Measurements from ENCODE around the gene KRT85.
A peak's percentile ranks its signal among the peaks of the same experiment; 100 is the strongest.

Gene KRT85

DNA sequence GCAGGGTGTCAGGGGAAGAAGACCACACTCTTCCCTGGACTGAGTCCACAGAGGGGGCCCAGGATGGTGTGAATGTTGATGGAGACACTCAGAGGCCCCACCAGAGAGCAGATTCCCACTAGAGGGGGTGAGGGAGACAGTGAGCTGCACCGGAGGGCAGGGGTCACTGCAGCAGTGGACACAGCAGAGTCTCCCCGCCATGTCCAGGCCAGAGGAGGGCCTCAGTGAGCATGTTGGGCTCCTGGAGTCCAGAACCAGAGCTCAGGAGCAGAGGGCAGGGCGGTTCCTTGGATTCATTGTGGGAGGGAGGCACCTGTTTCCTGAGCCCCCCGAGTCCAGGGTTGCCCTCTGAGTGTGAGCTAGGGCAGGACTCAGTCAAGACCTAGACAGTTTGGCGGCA lies 40.6 kb upstream of the KRT85 start:
- H3K9ac ChIP-seq (ENCODE audit: low read length) = no peak overlapping the region
- no peak overlapping the region for H2BK5ac ChIP-seq (ENCODE audit: low read depth, low read length, poor library complexity)
- H3K36me3 ChIP-seq (ENCODE audit: control insufficient read depth in 1 of 2, insufficient read depth in 2 of 2, low read length in 2 of 2) = no peaks in the 10 kb centered on the region
- no peak overlapping the region for H3K18ac ChIP-seq (ENCODE audit: low read length)
- no peak for DNase-seq
- H3K4ac ChIP-seq (ENCODE audit: low read depth, low read length) = no peak overlapping the region
- H3K27ac ChIP-seq (ENCODE audit: low read depth, low read length) = no peak overlapping the region
- H2BK120ac ChIP-seq (ENCODE audit: insufficient read depth, low read length, poor library complexity) = no peak overlapping the region
- H3K9me3 ChIP-seq (ENCODE audit: insufficient read depth, low read depth, low read length) = peaks cover 8% of the 10 kb centered on the region
- H4K91ac ChIP-seq (ENCODE audit: low read depth, low read length) = no peak overlapping the region
- H4K8ac ChIP-seq (ENCODE audit: low read depth, low read length) = no peak overlapping the region
- no peak overlapping the region for H3K4me3 ChIP-seq (ENCODE audit: low read depth, low read length)
- H3K14ac ChIP-seq (ENCODE audit: low read length) = no peak overlapping the region
- no peak overlapping the region for H3K4me2 ChIP-seq (ENCODE audit: low read length)
- H3K4me1 ChIP-seq (ENCODE audit: control insufficient read depth in 1 of 2, insufficient read depth in 2 of 2, low read length in 2 of 2) = no peaks in the 10 kb centered on the region
- no peaks in the 10 kb centered on the region for H3K79me2 ChIP-seq (ENCODE audit: control insufficient read depth, insufficient read depth, low read length, poor library complexity)
- no CpG with 5 or more reads among the region's 5 CpGs for WGBS (ENCODE audit: extremely low coverage, insufficient coverage, insufficient read length)
- no peaks in the 10 kb centered on the region for H3K27me3 ChIP-seq (ENCODE audit: insufficient read depth, low read length)
- H4K12ac ChIP-seq (ENCODE audit: low read depth, low read length) = no peak overlapping the region
- H2AFZ ChIP-seq (ENCODE audit: insufficient read depth, low read length, poor library complexity) = no peak overlapping the region
- no peaks in the 10 kb centered on the region for H3K79me1 ChIP-seq (ENCODE audit: low read length)
- no peak overlapping the region for H2AK5ac ChIP-seq (ENCODE audit: low read length)
- H3K23ac ChIP-seq (ENCODE audit: low read length) = no peak overlapping the region
- H2BK12ac ChIP-seq (ENCODE audit: low read length) = no peak overlapping the region

DNA sequence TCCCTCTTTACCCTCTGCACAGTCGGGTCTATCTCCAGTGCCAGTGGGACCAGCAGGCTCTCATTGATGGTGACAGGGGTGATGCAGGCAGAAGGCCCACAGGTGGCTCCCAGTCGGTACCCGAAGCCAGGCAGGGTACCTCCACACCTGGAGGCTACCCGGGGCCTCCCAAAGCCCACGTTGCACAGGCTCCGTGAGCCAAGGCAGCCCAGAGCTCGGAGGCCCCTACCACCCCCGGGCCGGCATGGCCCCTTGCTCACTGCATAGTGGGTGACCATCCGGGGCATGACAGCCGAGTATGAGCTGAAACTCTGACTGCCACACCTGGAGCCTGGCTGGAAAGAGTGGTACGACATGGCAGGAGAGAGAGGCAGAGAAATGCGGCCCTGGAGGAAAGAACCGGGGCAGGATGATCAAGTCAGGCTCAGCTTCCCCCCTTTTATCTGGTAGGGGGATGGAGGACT lies 38.7 kb upstream of the KRT85 start, which contains the start of gene KRT82:
KRT82 (minus strand) TSS at position 414 of the 464 bp plus-strand sequence; CDS start at position 356, 58 bp downstream.
- Histone ChIP-seq H3K4me3 (ENCODE audit: low read depth, low read length) (peak within 1 kb of the TSS; percentile 25), H3K27ac (ENCODE audit: low read depth, low read length) (no peak within 1 kb of the TSS), H3K27me3 (ENCODE audit: insufficient read depth, low read length) (no peaks in the 10 kb centered on the region), H2AK5ac (ENCODE audit: low read length) (no peak within 1 kb of the TSS), H2BK12ac (ENCODE audit: low read length) (no peak within 1 kb of the TSS), H3K79me2 (ENCODE audit: control insufficient read depth, insufficient read depth, low read length, poor library complexity) (no peaks in the 10 kb centered on the region), H4K8ac (ENCODE audit: low read depth, low read length) (no peak within 1 kb of the TSS), H3K9ac (ENCODE audit: low read length) (no peak within 1 kb of the TSS), H3K79me1 (ENCODE audit: low read length) (no peaks in the 10 kb centered on the region), H3K18ac (ENCODE audit: low read length) (no peak within 1 kb of the TSS), H2BK120ac (ENCODE audit: insufficient read depth, low read length, poor library complexity) (no peak within 1 kb of the TSS), H3K14ac (ENCODE audit: low read length) (no peak within 1 kb of the TSS), H4K12ac (ENCODE audit: low read depth, low read length) (no peak within 1 kb of the TSS), H3K23ac (ENCODE audit: low read length) (no peak within 1 kb of the TSS), H3K4me2 (ENCODE audit: low read length) (no peak within 1 kb of the TSS), H4K91ac (ENCODE audit: low read depth, low read length) (no peak within 1 kb of the TSS), H2AFZ (ENCODE audit: insufficient read depth, low read length, poor library complexity) (no peak within 1 kb of the TSS), H3K9me3 (ENCODE audit: insufficient read depth, low read depth, low read length) (no peaks in the 10 kb centered on the region), H2BK5ac (ENCODE audit: low read depth, low read length, poor library complexity) (no peak within 1 kb of the TSS), H3K36me3 (ENCODE audit: control insufficient read depth in 1 of 2, insufficient read depth in 2 of 2, low read length in 2 of 2) (no peaks in the 10 kb centered on the region), H3K4ac (ENCODE audit: low read depth, low read length) (no peak within 1 kb of the TSS), H3K4me1 (ENCODE audit: control insufficient read depth in 1 of 2, insufficient read depth in 2 of 2, low read length in 2 of 2) (no peaks in the 10 kb centered on the region)
- DNase-seq = no peak
- WGBS (ENCODE audit: extremely low coverage, insufficient coverage, insufficient read length) = no CpG with 5 or more reads among the region's 14 CpGs

DNA sequence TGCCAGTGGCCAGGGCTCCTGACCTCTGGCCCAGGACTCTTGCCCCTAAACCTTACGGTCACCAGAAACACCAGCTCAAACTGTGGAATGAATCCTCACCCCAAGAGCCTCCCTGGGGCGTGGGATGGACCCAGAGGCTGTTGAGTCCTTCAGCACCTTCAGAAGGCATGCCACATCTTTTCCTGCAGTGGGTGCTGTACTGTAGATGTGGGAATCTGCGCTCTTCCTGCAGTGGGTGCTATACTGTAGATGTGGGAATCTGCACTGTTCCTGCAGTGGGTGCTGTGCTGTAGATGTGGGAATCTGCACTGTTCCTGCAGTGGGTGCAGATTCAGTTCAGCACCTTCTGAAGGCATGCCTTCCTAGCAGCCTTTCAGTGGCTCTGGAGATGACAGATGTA lies 37.7 kb upstream of the KRT85 start:
- H3K4me2 ChIP-seq (ENCODE audit: low read length) = no peak overlapping the region
- H2BK12ac ChIP-seq (ENCODE audit: low read length) = no peak overlapping the region
- no peak overlapping the region for H3K4me3 ChIP-seq (ENCODE audit: low read depth, low read length)

DNA sequence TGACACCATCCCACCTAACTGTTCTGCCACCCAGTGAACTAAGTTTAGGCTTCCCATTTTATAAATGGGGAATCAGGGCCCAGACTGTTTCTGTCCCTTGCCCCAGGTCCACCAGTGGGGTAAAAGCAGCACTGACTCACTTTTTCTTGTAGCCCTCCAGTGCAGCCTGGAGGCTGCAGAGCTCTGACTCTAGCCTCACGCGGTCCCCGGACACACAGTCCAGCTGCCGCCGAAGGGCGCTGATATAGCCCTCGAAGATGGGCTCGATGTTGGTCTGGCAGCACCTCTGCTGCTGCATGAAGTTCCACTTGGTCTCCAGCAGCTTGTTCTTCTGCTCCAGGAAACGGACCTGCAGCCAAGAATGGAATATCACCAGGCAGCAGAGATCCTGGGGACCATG lies 36.3 kb upstream of the KRT85 start:
- Histone ChIP-seq H3K4me3 (ENCODE audit: low read depth, low read length) (no peak overlapping the region), H3K79me1 (ENCODE audit: low read length) (no peaks in the 10 kb centered on the region), H4K91ac (ENCODE audit: low read depth, low read length) (no peak overlapping the region), H2AK5ac (ENCODE audit: low read length) (no peak overlapping the region), H3K9ac (ENCODE audit: low read length) (no peak overlapping the region), H3K36me3 (ENCODE audit: control insufficient read depth in 1 of 2, insufficient read depth in 2 of 2, low read length in 2 of 2) (no peaks in the 10 kb centered on the region), H3K27ac (ENCODE audit: low read depth, low read length) (no peak overlapping the region), H3K23ac (ENCODE audit: low read length) (no peak overlapping the region), H2BK5ac (ENCODE audit: low read depth, low read length, poor library complexity) (no peak overlapping the region), H3K4ac (ENCODE audit: low read depth, low read length) (no peak overlapping the region), H4K8ac (ENCODE audit: low read depth, low read length) (no peak overlapping the region), H4K12ac (ENCODE audit: low read depth, low read length) (no peak overlapping the region), H2BK12ac (ENCODE audit: low read length) (no peak overlapping the region), H3K14ac (ENCODE audit: low read length) (no peak overlapping the region), H3K79me2 (ENCODE audit: control insufficient read depth, insufficient read depth, low read length, poor library complexity) (no peaks in the 10 kb centered on the region), H3K4me2 (ENCODE audit: low read length) (no peak overlapping the region), H2AFZ (ENCODE audit: insufficient read depth, low read length, poor library complexity) (no peak overlapping the region), H3K18ac (ENCODE audit: low read length) (no peak overlapping the region), H2BK120ac (ENCODE audit: insufficient read depth, low read length, poor library complexity) (no peak overlapping the region), H3K9me3 (ENCODE audit: insufficient read depth, low read depth, low read length) (no peaks in the 10 kb centered on the region), H3K27me3 (ENCODE audit: insufficient read depth, low read length) (no peaks in the 10 kb centered on the region), H3K4me1 (ENCODE audit: control insufficient read depth in 1 of 2, insufficient read depth in 2 of 2, low read length in 2 of 2) (no peaks in the 10 kb centered on the region)
- no peak for DNase-seq
- WGBS (ENCODE audit: extremely low coverage, insufficient coverage, insufficient read length) = no CpG with 5 or more reads among the region's 9 CpGs

More for the DNA sequence above, 37.7 kb upstream of the KRT85 start:
- no peak for DNase-seq
- no peak overlapping the region for H3K4ac ChIP-seq (ENCODE audit: low read depth, low read length)
- no peak overlapping the region for H3K9ac ChIP-seq (ENCODE audit: low read length)
- WGBS (ENCODE audit: extremely low coverage, insufficient coverage, insufficient read length) = no CpG with 5 or more reads among the region's 3 CpGs
- H3K18ac ChIP-seq (ENCODE audit: low read length) = no peak overlapping the region
- no peak overlapping the region for H4K91ac ChIP-seq (ENCODE audit: low read depth, low read length)
- no peak overlapping the region for H2BK120ac ChIP-seq (ENCODE audit: insufficient read depth, low read length, poor library complexity)
- H2AK5ac ChIP-seq (ENCODE audit: low read length) = no peak overlapping the region
- H3K14ac ChIP-seq (ENCODE audit: low read length) = no peak overlapping the region
- no peaks in the 10 kb centered on the region for H3K36me3 ChIP-seq (ENCODE audit: control insufficient read depth in 1 of 2, insufficient read depth in 2 of 2, low read length in 2 of 2)
- H4K12ac ChIP-seq (ENCODE audit: low read depth, low read length) = no peak overlapping the region
- no peaks in the 10 kb centered on the region for H3K79me2 ChIP-seq (ENCODE audit: control insufficient read depth, insufficient read depth, low read length, poor library complexity)
- H3K4me1 ChIP-seq (ENCODE audit: control insufficient read depth in 1 of 2, insufficient read depth in 2 of 2, low read length in 2 of 2) = no peaks in the 10 kb centered on the region
- H2AFZ ChIP-seq (ENCODE audit: insufficient read depth, low read length, poor library complexity) = no peak overlapping the region
- no peaks in the 10 kb centered on the region for H3K9me3 ChIP-seq (ENCODE audit: insufficient read depth, low read depth, low read length)
- H3K79me1 ChIP-seq (ENCODE audit: low read length) = no peaks in the 10 kb centered on the region
- no peak overlapping the region for H2BK5ac ChIP-seq (ENCODE audit: low read depth, low read length, poor library complexity)
- H3K27ac ChIP-seq (ENCODE audit: low read depth, low read length) = no peak overlapping the region
- H3K23ac ChIP-seq (ENCODE audit: low read length) = no peak overlapping the region
- no peaks in the 10 kb centered on the region for H3K27me3 ChIP-seq (ENCODE audit: insufficient read depth, low read length)
- H4K8ac ChIP-seq (ENCODE audit: low read depth, low read length) = no peak overlapping the region

Measured in trophoblast cell (in vitro differentiated cells and primary cell).